A673 (cell line): ENCODE measurements around the gene RNF186.

Source experiments
- EZH2 ChIP-seq: fragments of 200-600 bp; sonication (generic); IDR thresholded peaks from 2 replicates; pipeline ENCODE4 v1.6.1; 2017; ENCODE audit warnings: borderline replicate concordance, low read depth, mild to moderate bottlenecking, mixed read lengths, antibody characterized with exemption, low read length; ENCODE audit not compliant: poor library complexity, severe bottlenecking
- TF ChIP-seq, protein P1 (sequence below): fragments of 300-800, 200-600 bp; sonication (generic); conservative IDR thresholded peaks from 2 replicates; pipeline ENCODE4 v1.5.1; 2017; ENCODE audit warnings: low read depth, mild to moderate bottlenecking, antibody characterized with exemption, low read length, moderate library complexity, mixed read lengths

DNA sequence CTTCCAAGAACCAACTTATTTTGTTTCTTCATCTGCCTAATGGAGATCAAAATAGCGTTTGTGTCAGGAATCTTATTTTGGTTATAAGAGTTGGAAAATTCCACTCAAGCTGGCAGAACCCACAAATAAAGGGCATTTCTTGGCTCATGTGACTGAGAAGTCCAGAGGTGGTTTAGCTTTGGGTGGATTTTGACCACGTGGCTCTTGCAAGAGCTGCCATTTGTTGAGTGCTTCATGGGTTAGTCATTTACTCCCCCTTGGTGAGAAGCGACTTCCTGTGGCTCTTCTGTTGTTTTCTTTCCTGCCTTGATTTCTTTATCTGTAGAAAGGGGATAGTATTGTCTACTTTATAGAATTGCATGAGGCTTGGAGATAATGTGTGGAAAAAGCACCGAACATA lies 9.5 kb upstream of the RNF186 start:
- TF ChIP-seq, protein P1, sequence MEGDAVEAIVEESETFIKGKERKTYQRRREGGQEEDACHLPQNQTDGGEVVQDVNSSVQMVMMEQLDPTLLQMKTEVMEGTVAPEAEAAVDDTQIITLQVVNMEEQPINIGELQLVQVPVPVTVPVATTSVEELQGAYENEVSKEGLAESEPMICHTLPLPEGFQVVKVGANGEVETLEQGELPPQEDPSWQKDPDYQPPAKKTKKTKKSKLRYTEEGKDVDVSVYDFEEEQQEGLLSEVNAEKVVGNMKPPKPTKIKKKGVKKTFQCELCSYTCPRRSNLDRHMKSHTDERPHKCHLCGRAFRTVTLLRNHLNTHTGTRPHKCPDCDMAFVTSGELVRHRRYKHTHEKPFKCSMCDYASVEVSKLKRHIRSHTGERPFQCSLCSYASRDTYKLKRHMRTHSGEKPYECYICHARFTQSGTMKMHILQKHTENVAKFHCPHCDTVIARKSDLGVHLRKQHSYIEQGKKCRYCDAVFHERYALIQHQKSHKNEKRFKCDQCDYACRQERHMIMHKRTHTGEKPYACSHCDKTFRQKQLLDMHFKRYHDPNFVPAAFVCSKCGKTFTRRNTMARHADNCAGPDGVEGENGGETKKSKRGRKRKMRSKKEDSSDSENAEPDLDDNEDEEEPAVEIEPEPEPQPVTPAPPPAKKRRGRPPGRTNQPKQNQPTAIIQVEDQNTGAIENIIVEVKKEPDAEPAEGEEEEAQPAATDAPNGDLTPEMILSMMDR, result no peak
- no peak for TF ChIP-seq EZH2
